Hepatic stellate cell (primary cell): ENCODE measurements around the gene GDI1.
A peak's percentile ranks its signal among the peaks of the same experiment; 100 is the strongest.

Source experiments
- DNase-seq: peaks from one replicate; pipeline ENCODE4 v3.0.0; 2011; ENCODE audit warnings: low spot score

The GDI1 gene

DNA sequence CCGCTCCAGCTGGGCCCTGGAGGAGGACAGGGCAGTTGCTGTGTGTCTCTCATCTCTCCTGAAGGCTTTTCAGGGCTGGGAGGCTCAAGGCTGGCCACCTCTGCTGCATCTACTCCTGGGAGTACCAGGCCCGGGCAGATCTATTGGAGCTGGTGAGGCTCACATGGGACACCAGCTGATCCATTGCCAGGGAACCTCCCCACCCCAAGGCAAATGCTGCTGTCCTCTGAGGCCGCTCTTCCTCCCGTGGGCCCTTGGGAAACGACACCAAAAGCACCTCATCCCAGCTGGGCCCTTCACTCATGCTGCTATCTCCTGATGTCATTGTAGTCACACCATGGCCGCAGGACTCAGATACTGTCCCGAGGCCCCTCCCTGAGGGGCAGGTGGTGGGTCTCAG is 45.8 kb downstream of the GDI1 start:
- no peak for DNase-seq

DNA sequence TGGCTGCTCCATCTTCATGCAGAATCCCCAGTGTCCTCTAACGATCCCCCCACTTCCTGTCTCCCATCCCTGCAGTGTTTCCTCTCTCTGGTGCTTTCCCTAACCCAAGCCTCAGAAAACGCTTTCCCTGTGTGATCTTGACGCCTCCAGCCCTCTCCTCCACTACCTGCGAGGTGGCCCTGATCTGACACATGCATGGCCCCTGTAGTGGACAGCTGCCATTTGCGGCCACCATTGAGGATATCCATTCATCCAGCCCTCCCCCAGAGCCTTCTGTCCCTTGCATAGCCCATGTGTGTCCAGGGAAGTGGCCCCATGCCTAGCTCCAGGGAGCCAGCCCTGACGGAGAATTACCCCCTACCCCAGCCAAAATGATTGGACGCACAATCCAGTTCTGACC is 46.4 kb downstream of the GDI1 start:
- no peak for DNase-seq

DNA sequence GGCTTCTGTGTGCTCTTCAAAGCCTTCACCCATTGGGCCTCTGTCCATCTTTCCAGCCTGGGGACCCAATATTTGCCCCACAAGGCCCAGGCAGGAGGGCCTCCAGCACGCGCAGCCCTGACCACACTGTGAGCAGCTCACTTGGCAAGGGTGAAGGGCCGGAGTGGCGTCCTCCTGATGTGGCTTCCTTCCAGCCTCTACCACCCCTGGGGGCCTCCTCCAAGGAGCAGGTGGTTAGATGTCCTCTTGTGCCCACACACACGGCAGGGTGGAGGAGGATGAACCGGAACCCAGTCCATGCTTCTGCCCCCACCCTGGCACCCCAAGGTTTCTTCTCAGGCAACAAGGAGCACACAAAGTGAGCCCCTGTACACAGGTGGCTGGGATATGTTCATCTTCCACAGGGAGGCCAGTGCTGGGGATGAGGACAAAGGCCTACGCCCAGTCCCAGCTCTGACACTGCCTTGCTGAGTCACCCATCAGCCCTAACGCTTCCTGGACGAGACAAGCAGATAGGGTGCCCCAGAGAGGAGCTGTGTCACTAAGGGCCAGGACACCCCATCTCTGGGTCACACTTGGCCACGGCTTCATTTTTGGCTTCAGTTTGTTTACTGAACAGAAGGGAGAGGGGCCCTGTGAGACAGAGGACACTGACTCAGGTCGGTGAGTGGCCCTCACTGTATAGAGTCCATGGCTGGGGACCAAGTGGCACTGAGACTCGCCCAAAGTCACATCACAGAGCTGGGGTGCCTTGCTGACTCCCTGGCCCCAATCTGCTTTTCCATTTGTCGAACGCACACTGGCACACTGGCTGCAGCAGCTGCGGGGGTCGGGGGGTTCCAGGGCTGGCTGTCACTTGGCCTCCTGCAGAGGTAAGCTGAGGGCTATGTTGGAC is 47.5 kb downstream of the GDI1 start:
- peak; percentile 35 for DNase-seq

DNA sequence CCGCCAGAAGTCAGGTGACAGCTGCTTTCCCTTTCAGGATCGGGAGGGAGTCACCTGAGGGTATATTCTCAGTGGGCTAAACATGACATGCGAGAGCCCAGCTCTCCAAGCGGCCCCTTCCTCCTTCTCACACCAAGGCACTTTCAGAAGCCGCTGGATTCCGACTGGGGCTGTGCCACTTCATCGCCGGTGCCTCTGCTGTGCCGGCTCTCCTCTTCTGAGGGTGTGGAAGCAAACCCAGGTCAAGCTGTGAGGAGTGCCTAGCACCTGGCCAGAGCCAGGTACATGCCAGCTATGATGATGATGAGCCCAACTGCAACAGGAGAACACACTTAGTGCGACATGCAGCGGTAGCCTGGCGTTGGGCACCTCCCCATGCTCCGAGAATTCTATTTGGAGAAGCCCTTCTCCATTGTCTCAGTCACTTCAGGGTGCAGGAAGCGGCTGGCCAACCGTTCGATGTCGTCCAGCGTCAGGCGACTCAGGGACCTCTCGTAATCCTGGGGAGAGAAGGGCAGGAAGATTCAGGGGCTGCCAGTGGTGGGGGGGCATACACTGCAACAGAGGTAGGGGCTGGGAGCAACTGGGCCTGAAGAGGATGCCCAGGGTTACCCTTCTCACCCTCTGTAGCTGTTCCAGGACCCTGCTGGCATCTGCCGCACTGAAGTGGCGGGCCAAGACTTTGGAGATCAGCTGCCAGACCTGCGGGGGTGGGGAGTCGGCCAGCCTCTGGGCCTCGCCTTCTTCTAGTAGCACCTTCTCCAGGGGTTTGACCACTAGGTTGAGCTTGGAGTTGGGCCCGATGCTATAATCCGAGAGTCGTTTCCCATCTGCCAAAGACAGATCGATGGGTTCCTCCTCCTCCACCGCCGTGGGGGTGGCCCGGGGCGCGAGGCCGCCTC is 48.4 kb downstream of the GDI1 start:
- DNase-seq, result peak; percentile 26

DNA sequence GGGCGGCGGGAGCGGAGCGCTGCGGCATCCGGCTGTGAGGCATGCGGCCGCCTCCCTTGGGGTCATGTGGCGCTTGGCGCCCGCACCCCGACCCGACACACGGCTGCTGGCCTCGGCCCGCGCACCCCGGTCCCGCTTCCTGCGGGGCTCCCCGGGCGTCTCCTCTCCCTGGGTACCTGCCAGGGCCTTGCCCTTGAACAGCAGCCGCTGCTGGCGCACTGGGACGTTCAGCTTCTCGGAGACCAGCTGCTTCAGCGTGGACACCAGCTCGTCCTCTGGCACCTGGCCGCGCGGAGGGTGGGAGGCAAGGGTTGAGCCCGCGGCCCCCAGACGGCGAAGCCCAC is 49.1 kb downstream of the GDI1 start:
- DNase-seq, result peak; percentile 27

DNA sequence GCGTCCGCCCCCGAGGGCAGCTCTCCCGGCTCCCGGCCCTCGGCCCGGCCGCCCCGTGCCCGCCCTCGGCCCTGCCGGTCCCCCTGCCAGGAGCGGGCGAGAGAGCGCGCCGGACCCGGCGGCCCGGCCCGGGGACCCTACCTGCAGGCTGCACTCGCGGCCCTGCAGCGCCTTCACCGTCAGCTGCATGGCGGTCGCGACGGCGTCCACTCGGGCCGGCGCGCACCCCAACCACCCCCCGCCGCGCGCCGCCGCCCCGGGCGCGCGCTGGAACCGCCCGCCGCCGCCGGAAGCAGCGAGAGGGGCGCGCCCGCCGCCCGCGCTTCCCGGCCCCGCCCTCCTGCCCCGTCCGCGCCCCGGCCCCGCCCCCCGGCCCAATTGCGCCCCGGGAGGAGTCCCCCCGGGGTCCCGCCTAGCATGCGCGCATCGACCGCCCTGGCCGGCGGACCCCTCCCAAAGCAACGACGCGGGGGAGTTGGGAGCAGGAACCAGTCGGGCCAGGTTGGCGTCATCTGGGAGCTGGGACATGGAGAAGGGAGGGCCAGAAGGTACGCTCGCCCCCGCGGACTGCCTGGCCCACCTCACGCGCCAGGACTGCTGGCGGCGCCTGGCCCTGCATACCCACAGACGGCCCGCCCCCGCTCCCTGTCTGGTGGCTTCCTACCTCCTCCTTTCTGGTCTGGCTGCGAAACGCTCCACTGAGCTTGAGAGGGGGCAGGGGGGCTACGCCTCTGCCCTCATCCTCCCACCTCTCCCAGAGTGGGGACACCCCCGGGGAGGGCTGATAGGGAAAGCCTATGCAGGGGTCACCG is 49.6 kb downstream of the GDI1 start, which contains the start of gene UBL4A:
UBL4A (minus strand) TSS at position 220 of the 812 bp plus-strand sequence; CDS start at position 189, 31 bp downstream.
- peak; percentile 53 for DNase-seq

DNA sequence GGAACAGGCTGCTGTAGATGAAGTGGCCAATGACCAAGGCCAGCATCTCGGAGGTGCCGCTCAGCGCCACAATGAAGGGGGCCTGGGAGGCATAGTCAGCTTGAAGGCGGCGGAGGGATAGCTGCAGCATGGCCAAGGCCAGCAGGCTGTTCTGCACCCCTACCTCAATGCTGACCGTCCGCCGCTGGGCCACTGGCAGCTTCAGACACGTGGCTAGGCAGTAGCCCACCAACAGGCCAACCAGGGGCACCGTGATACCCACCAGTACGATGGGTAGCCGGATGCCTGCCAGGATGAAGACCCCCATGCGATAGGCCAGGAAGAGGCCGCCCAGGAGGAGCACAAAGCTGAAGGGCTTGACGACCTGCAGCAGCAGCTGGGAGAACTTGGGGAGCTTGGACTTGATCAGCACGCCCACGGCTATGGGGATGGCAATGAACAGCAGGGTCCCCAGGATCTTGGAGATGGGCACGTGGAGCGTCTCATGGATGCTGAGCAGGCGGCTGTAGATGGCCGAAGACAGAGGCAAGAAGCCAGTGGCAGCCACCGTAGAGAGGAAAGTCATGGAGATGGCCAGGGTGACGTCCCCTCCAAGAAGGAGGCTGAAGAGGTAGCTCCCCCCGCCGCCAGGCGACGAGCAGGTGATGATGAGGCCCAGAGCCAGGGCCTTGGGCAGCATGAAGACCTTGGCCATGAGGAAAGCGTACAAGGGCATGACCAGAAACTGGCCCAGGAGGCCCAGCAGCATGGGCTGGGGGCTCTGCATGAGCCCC is 50.8 kb downstream of the GDI1 start:
- no peak for DNase-seq

DNA sequence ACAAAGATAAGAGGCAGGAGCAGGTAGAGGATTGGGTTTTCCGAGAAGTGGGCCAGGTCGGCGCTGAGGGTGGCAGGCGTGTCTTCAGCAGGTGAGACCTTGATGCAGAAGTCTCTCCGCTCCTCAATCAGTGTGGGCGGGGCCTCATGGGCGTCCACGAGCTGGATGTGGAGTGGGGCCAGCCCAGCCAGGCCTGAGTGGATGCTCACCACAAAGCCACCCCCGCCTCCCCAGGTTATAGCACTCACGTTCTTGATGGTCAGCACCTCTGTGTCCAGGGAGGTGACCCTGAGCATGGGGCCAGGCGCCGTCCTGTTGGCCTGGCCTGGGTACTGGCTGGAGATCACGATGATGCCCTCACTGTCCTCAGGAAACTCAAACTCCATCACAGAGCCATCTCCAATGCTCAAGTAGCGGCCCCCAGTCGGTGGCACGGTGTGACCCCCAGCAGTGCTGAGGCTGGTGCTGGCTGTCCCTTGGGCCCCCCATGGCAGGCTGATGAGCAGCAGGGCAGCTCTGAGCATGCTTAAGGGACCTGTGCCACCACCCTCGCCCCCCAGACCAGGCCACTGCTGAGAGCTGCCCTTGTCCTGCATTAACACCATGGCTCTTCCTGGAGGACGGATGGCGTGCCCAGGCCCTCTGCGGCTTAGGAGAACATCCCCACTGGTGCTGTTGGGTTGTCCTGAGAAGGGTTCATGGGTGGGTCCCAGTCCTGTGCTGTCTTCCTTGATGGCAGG is 51.6 kb downstream of the GDI1 start:
- DNase-seq, result no peak

DNA sequence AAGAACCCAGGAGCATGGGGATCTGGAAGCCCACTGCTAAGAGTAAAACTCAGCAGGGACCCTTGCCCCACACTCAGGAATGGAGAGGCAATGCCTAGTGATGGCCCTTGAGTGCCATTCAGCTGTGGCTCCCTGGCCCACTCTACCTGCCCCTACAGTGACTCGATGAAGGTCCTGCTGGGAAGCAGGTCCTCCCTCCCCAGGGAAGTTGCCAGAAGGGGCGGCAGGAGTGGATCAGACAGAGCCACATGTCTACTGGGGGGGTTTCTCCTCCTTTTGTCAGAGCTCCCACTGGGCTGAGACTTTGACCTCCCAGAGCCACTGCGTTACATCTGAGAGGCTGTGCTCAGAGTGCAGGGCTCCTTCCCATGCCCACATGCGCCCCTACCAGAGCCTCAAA is 52.2 kb downstream of the GDI1 start:
- no peak for DNase-seq

DNA sequence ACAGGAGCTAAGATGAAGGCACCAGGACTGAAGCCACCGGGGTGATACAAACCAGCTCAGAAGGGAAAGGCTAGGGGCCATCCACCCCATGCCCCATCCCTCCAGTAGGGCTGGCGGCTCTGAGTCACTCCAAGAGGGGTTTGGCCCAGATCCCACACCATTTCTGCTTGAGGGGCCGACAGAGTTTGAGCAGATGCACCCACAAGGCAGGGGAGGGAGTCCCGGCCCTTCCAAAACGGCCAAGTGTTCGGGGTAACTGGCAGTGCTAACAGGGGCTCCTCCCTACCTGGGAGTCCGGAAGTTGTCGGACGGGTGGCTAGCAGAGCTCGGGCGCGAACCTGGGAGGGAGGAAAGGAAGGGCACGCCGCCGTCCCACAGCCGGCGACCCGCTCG is 53.1 kb downstream of the GDI1 start:
- DNase-seq, result peak; percentile 56

DNA sequence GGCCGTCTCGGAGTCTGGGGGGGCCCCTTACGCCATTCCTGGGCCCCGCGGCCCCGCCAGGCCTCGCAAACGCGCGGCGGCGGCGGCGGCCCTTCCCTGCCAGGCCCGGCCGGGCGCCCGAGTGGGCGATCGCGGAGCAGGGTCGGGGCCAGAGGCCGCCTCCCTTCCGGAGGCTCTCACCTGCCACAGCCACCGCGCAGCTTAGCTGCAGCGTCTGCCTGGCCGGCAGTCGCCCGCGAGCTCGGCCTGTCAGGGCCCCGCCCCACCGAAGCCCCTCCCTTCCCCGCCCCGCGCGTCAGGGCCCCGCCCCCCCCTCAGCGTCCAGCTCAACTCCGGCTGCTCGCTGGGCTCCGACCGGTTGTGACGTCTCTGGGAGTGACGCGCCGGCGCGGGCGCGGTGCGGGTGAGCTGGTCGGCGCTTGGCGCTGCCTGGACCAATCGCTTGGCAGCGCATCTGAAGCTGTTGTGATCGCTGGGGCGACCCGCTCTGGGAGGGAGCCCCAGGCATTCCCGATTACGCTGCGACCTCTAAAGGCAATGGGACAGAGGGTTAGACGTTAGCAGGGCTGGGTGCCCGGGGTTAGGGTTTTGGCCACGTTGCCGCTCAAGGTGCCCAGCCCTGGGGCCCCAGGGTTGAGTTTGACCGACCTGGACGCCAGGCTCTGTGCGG is 53.6 kb downstream of the GDI1 start, which contains the start of gene SLC10A3:
SLC10A3 (minus strand) TSS at position 216 of the 670 bp plus-strand sequence. CDS start 1,689 bp downstream, outside the sequence.
- peak; percentile 95 for DNase-seq
